ENCODE results near the gene DNAAF1.
A peak's percentile ranks its signal among the peaks of the same experiment; 100 is the strongest.
"Not testable (repeated sequence)": the region's sequence is repeated elsewhere in the genome, so short reads cannot be mapped to it uniquely, and the experiment has no call there.

Gene DNAAF1

GRCh38 chr16:84183911-84184591 lies 38.9 kb downstream of the DNAAF1 start:
- DNase-seq (ENCODE audit: low read depth in 3 of 3): no peak

- no peak for DNase-seq (ENCODE audit: low read depth in 3 of 3)
These were observed 39.7 kb downstream of the DNAAF1 start for GRCh38 chr16:84184775-84185174.

- peak; percentile 84 to 89 (median 88) for DNase-seq (ENCODE audit: low read depth in 3 of 3)
These were observed 41.8 kb downstream of the DNAAF1 start, which contains the start of gene TAF1C for GRCh38 chr16:84186685-84187437. TAF1C (minus strand) TSS chr16:84187057; CDS start chr16:84184988, 2,069 bp downstream.

GRCh38 chr16:84190731-84191388 lies 45.8 kb downstream of the DNAAF1 start, which contains the start of gene ADAD2:
ADAD2 (plus strand) TSS chr16:84191157; CDS start chr16:84191231, 74 bp downstream.
- no peak for DNase-seq (ENCODE audit: low read depth in 3 of 3)

GRCh38 chr16:84191466-84191865 lies 46.4 kb downstream of the DNAAF1 start:
- no peak for DNase-seq (ENCODE audit: low read depth in 3 of 3)

GRCh38 chr16:84193480-84193879 lies 48.4 kb downstream of the DNAAF1 start:
- DNase-seq (ENCODE audit: low read depth in 3 of 3): no peak

- no peak for DNase-seq (ENCODE audit: low read depth in 3 of 3)
These were observed 48.9 kb downstream of the DNAAF1 start for GRCh38 chr16:84194018-84194417.

- DNase-seq (ENCODE audit: low read depth in 3 of 3): peak in 1 of 3 experiments; percentile 36
These were observed 49.5 kb downstream of the DNAAF1 start for GRCh38 chr16:84194470-84195200.

- no peak for DNase-seq (ENCODE audit: low read depth in 3 of 3)
These were observed 50.3 kb downstream of the DNAAF1 start for GRCh38 chr16:84195201-84196093.

GRCh38 chr16:84196101-84196500 lies 51.0 kb downstream of the DNAAF1 start:
- DNase-seq (ENCODE audit: low read depth in 3 of 3): no peak

- no peak for DNase-seq (ENCODE audit: low read depth in 3 of 3)
These were observed 51.8 kb downstream of the DNAAF1 start for GRCh38 chr16:84196727-84197394.

- no peak for DNase-seq (ENCODE audit: low read depth in 3 of 3)
These were observed 52.5 kb downstream of the DNAAF1 start for GRCh38 chr16:84197466-84198128.

GRCh38 chr16:84198401-84198800 lies 53.3 kb downstream of the DNAAF1 start:
- DNase-seq (ENCODE audit: low read depth in 3 of 3): no peak

GRCh38 chr16:84199097-84199496 lies 54.0 kb downstream of the DNAAF1 start:
- DNase-seq (ENCODE audit: low read depth in 3 of 3): no peak

- DNase-seq (ENCODE audit: low read depth in 3 of 3): no peak
These were observed 54.8 kb downstream of the DNAAF1 start for GRCh38 chr16:84199861-84200260.

GRCh38 chr16:84204551-84204950 lies 59.4 kb downstream of the DNAAF1 start:
- DNase-seq (ENCODE audit: low read depth in 3 of 3): not testable (repeated sequence)

GRCh38 chr16:84205123-84205522 lies 60.0 kb downstream of the DNAAF1 start:
- not testable (repeated sequence) for DNase-seq (ENCODE audit: low read depth in 3 of 3)

- no peak for DNase-seq (ENCODE audit: low read depth in 3 of 3)
These were observed 61.0 kb downstream of the DNAAF1 start for GRCh38 chr16:84205976-84206691.

- DNase-seq (ENCODE audit: low read depth in 3 of 3): no peak
These were observed 62.1 kb downstream of the DNAAF1 start for GRCh38 chr16:84207251-84207650.

Data from stimulated activated CD4-positive, alpha-beta T cell treated with anti-CD3 and anti-CD28 coated beads, TNF-alpha, amount 100 ng/mL, for 24 hours (primary cell).